Suprapubic skin (tissue), 4 donors: ENCODE measurements around the gene CAMK1D. TPM values are rescaled to one million over a fixed set of nuclear protein-coding genes. Genes with fewer than 3 reads are reported as not detected.

ENCODE experiments used
- DNase-seq, 2 donors: peaks; one replicate each; pipeline ENCODE4 v3.0.0-alpha.2; 2019; ENCODE audit warnings: low spot score in 2 of 2
- H3K27ac ChIP-seq: fragments of 200-600 bp; sonication (generic); one replicate; pipeline ENCODE4 v1.5.1; 2019
- H3K27me3 ChIP-seq: fragments of 200-600 bp; sonication (generic); one replicate; pipeline ENCODE4 v1.5.1; 2019
- H3K36me3 ChIP-seq: fragments of 200-600 bp; sonication (generic); one replicate; pipeline ENCODE4 v1.5.1; 2019
- H3K4me1 ChIP-seq: fragments of 200-600 bp; sonication (generic); one replicate; pipeline ENCODE4 v1.5.1; 2019
- H3K4me3 ChIP-seq: fragments of 200-600 bp; sonication (generic); one replicate; pipeline ENCODE4 v1.5.1; 2019; ENCODE audit warnings: mild to moderate bottlenecking
- H3K9me3 ChIP-seq: fragments of 200-600 bp; sonication (generic); one replicate; pipeline ENCODE4 v1.5.1; 2019
- EP300 ChIP-seq: sonication (generic); formaldehyde crosslinking; IDR thresholded peaks from one replicate; pipeline ENCODE4 v1.6.1; 2017; ENCODE audit warnings: antibody characterized with exemption
- POLR2A ChIP-seq, 2 donors: fragments of 450-650 bp; IDR thresholded peaks; one replicate each; pipeline ENCODE4 v1.6.1; 2017; ENCODE audit warnings: antibody characterized with exemption in 2 of 2, mild to moderate bottlenecking in 2 of 2, moderate library complexity in 2 of 2
- POLR2AphosphoS5 ChIP-seq, 3 donors: sonication (generic); formaldehyde crosslinking; IDR thresholded peaks; one replicate each; pipeline ENCODE4 v1.6.1; 2017; ENCODE audit warnings: antibody characterized with exemption in 3 of 3
- WGBS: methylation state at CpG from one replicate; pipeline ENCODE4 v1.1.5; 2018; 5-methylcytosine and 5-hydroxymethylcytosine counted together
- total RNA-seq, 4 donors: library from RNA; depleted of rRNA; stranded (reverse); fragments of >200 nt; gene quantifications; one replicate each; pipeline ENCODE4 v1.1.0, GENCODE V29; 2016
- TF ChIP-seq, protein P1 (sequence below), 2 donors: fragments of 200-600 bp in 1 of 2; fragments of 450-650 bp in 1 of 2; sonication (generic) in 1 of 2; IDR thresholded peaks; one replicate each; pipeline ENCODE4 v1.5.1; 2016 to 2019; ENCODE audit warnings: antibody characterized with exemption in 2 of 2, mild to moderate bottlenecking in 1 of 2, moderate library complexity in 1 of 2

Gene CAMK1D
- total RNA-seq, 4 donors from 2014 or later, result 26.4 to 31.3 (median 30.2) TPM

DNA sequence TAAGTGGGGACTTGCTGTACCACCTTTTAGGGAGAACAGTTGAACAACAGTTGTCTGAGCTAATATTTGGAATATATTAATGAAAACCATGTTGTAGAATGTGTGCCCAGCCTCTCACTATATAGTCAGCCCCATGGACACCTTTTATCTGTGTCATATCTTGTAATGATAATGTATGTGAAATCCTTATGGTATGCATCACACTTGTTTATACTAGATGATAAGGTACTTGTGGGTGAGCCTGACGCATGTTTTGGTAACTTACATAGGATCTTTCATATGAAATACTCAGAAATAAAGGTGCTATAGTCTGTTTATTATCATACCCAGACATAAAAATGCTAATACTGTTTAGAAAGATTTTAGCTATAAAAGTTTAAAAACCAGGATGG lies 32.8 kb downstream of the CAMK1D start:
- Histone ChIP-seq H3K4me3 (no peak overlapping the region), H3K4me1 (peaks cover 7% of the 10 kb centered on the region), H3K9me3 (no peaks in the 10 kb centered on the region), H3K36me3 (no peaks in the 10 kb centered on the region), H3K27me3 (no peaks in the 10 kb centered on the region), H3K27ac (no peak overlapping the region)
- WGBS, result 80% methylated on average over 1 of the region's 1 CpG
- TF ChIP-seq, protein P1, sequence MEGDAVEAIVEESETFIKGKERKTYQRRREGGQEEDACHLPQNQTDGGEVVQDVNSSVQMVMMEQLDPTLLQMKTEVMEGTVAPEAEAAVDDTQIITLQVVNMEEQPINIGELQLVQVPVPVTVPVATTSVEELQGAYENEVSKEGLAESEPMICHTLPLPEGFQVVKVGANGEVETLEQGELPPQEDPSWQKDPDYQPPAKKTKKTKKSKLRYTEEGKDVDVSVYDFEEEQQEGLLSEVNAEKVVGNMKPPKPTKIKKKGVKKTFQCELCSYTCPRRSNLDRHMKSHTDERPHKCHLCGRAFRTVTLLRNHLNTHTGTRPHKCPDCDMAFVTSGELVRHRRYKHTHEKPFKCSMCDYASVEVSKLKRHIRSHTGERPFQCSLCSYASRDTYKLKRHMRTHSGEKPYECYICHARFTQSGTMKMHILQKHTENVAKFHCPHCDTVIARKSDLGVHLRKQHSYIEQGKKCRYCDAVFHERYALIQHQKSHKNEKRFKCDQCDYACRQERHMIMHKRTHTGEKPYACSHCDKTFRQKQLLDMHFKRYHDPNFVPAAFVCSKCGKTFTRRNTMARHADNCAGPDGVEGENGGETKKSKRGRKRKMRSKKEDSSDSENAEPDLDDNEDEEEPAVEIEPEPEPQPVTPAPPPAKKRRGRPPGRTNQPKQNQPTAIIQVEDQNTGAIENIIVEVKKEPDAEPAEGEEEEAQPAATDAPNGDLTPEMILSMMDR (IDR thresholded peaks at IDR 0.05), result no peak
- no peak for TF ChIP-seq EP300
- TF ChIP-seq POLR2A (IDR thresholded peaks at IDR 0.05), result no peak
- TF ChIP-seq POLR2AphosphoS5 (IDR thresholded peaks at IDR 0.05), result no peak
- DNase-seq, result no peak

GRCh38 chr10:12382956-12383531 lies 33.7 kb downstream of the CAMK1D start:
- no peak for TF ChIP-seq POLR2A (IDR thresholded peaks at IDR 0.05)
- H3K4me3 ChIP-seq, result no peak overlapping the region
- H3K9me3 ChIP-seq, result no peaks in the 10 kb centered on the region
- peaks cover 3% of the 10 kb centered on the region for H3K4me1 ChIP-seq
- no peaks in the 10 kb centered on the region for H3K36me3 ChIP-seq
- no peak overlapping the region for H3K27ac ChIP-seq
- no peaks in the 10 kb centered on the region for H3K27me3 ChIP-seq
- no peak for DNase-seq
- 86% methylated on average over 4 of the region's 4 CpGs for WGBS

DNA sequence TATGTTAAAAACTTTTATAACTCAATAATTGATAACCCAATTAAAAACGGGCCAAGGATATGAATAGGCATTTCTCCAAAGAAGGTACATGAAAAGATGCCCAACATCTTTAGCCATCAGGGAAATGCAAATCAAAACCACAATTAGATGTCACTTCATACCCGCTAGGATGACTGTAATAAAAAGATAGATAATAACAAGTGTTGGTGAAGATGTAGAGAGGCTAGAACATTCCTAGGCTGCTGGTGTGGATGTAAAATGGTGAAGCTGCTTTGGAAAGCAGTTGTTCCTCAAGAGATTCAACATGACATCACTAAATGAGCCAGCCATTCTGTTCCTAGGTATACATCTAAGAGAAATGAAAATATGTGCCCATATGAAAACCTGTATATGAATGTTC lies 35.6 kb downstream of the CAMK1D start:
- DNase-seq, result no peak
- Histone ChIP-seq H3K27ac (no peak overlapping the region), H3K9me3 (no peaks in the 10 kb centered on the region), H3K36me3 (no peaks in the 10 kb centered on the region), H3K27me3 (no peaks in the 10 kb centered on the region), H3K4me1 (peaks cover 11% of the 10 kb centered on the region), H3K4me3 (no peak overlapping the region)
- no peak for TF ChIP-seq EP300
- no peak for TF ChIP-seq POLR2A (IDR thresholded peaks at IDR 0.05)
- TF ChIP-seq POLR2AphosphoS5 (IDR thresholded peaks at IDR 0.05), result no peak
- 92% methylated on average over 2 of the region's 2 CpGs for WGBS

- 86% methylated on average over 15 of the region's 15 CpGs for WGBS
- TF ChIP-seq EP300 (no peak), POLR2A (IDR thresholded peaks at IDR 0.05) (no peak), POLR2AphosphoS5 (IDR thresholded peaks at IDR 0.05) (no peak)
- TF ChIP-seq, protein P1 (IDR thresholded peaks at IDR 0.05), result no peak
- Histone ChIP-seq H3K9me3 (no peaks in the 10 kb centered on the region), H3K36me3 (no peaks in the 10 kb centered on the region), H3K27ac (no peak overlapping the region), H3K4me1 (peaks cover 17% of the 10 kb centered on the region), H3K27me3 (no peaks in the 10 kb centered on the region), H3K4me3 (no peak overlapping the region)
- peak in 1 of 2 donors; percentile 60 for DNase-seq
These were observed 38.3 kb downstream of the CAMK1D start for GRCh38 chr10:12387561-12388210.

DNA sequence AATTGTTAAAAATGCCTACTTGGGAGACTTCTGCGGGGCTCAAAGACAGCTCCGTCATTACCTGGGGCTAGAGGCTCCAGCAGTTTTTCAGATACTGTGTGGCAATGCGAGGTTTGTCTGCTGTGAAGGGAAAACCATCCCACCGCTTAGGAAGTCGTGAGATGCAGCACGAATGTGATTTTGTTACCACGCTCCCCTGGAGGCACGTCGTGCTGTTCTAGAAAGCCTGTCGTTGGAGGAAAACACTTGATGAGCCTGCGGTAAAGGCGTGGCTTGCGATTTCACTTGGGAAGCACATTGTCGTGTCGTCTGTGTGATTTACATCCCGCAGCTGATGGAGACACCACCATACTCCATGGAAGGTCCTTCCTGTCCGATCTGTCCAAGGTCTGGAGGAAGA lies 39.3 kb downstream of the CAMK1D start:
- H3K4me1 ChIP-seq, result peaks cover 17% of the 10 kb centered on the region
- 77% methylated on average over 17 of the region's 17 CpGs for WGBS
- peak in 1 of 2 donors; percentile 40 for DNase-seq
- H3K27me3 ChIP-seq, result no peaks in the 10 kb centered on the region
- no peaks in the 10 kb centered on the region for H3K36me3 ChIP-seq
- TF ChIP-seq POLR2AphosphoS5 (IDR thresholded peaks at IDR 0.05) (no peak), POLR2A (IDR thresholded peaks at IDR 0.05) (no peak), EP300 (no peak)
- TF ChIP-seq, protein P1 (IDR thresholded peaks at IDR 0.05), result no peak
- no peak overlapping the region for H3K4me3 ChIP-seq
- H3K27ac ChIP-seq, result no peak overlapping the region
- H3K9me3 ChIP-seq, result no peaks in the 10 kb centered on the region

DNA sequence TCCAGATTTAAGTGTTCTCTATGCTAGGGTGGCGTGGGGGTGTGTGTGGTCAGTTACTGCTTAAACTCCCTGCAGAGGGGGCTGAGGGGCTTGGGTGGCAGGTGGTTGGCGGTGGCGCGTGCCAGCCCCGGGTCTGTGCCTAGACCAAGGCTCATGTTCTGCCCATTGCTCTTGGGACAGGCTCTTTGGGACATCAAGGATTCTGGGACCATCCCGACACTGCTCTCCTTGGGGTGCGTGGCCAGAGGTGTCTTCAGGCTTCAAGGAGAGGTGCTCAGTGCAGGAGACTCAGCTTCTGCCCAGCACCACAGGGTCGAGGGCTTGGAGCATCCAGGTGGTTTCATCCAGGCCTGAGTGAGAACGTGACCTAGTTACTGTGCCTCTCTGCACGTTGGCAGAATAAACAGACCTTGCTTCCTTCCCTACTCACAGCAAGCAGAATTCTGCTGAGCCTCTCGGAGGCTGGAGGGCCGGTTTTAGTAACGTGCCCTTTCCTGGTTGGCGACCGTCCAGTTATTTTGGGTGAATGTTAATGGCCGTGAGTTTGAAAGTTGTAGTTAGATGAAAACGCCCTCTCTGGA lies 39.9 kb downstream of the CAMK1D start:
- Histone ChIP-seq H3K36me3 (no peaks in the 10 kb centered on the region), H3K27me3 (no peaks in the 10 kb centered on the region), H3K9me3 (no peaks in the 10 kb centered on the region), H3K27ac (no peak overlapping the region), H3K4me3 (no peak overlapping the region), H3K4me1 (peaks cover 17% of the 10 kb centered on the region)
- TF ChIP-seq EP300 (no peak), POLR2AphosphoS5 (IDR thresholded peaks at IDR 0.05) (no peak), POLR2A (IDR thresholded peaks at IDR 0.05) (no peak)
- TF ChIP-seq, protein P1 (IDR thresholded peaks at IDR 0.05), result no peak
- peak in 1 of 2 donors; percentile 79 for DNase-seq
- 67% methylated on average over 13 of the region's 17 CpGs for WGBS
